K562 (cell line): ENCODE results near the gene LYPLA2. TPM values are rescaled to one million over a fixed set of nuclear protein-coding genes. Genes with fewer than 3 reads are reported as not detected.

ENCODE experiments used
- CREB1 ChIP-seq, 2 experiments: sonication (generic) in 1 of 2; formaldehyde crosslinking in 1 of 2; IDR thresholded peaks; 2 replicates each; pipeline versions ENCODE4 v1.6.1 to v1.8.0; 2012 to 2022; ENCODE audit warnings: inconsistent platforms in 1 of 2, mild to moderate bottlenecking in 1 of 2, missing genetic modification reagents in 1 of 2, moderate library complexity in 1 of 2
- CXXC5 ChIP-seq: fragments of 250-450 bp; sonication (Bioruptor Pico); IDR thresholded peaks from 2 replicates; pipeline ENCODE4 v1.8.0; 2022; ENCODE audit warnings: inconsistent platforms, mild to moderate bottlenecking, moderate library complexity
- EP400 ChIP-seq: fragments of 450-650 bp; IDR thresholded peaks from 2 replicates; pipeline ENCODE4 v1.6.1; 2017; ENCODE audit warnings: antibody characterized with exemption, mild to moderate bottlenecking, moderate library complexity
- FOS ChIP-seq: IDR thresholded peaks from 3 replicates; pipeline ENCODE4 v1.6.1; 2011; ENCODE audit not compliant: insufficient read length; ENCODE audit errors: extremely low read depth
- GTF2A2 ChIP-seq: IDR thresholded peaks from 2 replicates; pipeline ENCODE4 v1.6.1; 2016; ENCODE audit warnings: mild to moderate bottlenecking, missing genetic modification characterization, missing compliant biosample characterization
- HMGXB4 ChIP-seq: sonication (generic); formaldehyde crosslinking; IDR thresholded peaks from 2 replicates; pipeline ENCODE4 v1.8.1; 2023; ENCODE audit warnings: mild to moderate bottlenecking, missing genetic modification reagents
- IRF2 ChIP-seq: sonication (generic); formaldehyde crosslinking; IDR thresholded peaks from 2 replicates; pipeline ENCODE4 v1.8.1; 2022; ENCODE audit warnings: mild to moderate bottlenecking, missing genetic modification reagents
- MTA2 ChIP-seq: fragments of 450-650 bp; IDR thresholded peaks from 2 replicates; pipeline ENCODE4 v1.6.1; 2016; ENCODE audit warnings: low read depth
- POU5F1 ChIP-seq: fragments of 150-350 bp; IDR thresholded peaks from 2 replicates; pipeline ENCODE4 v1.6.1; 2014; ENCODE audit warnings: borderline replicate concordance, low read length, low read depth, mild to moderate bottlenecking; ENCODE audit not compliant: partially characterized antibody
- SMAD3 ChIP-seq: fragments of 450-650 bp; formaldehyde crosslinking; conservative IDR thresholded peaks from 2 replicates; pipeline ENCODE4 v1.4.0; 2020; ENCODE audit warnings: mild to moderate bottlenecking
- ZEB2 ChIP-seq: fragments of 450-650 bp; IDR thresholded peaks from 2 replicates; pipeline ENCODE4 v1.6.1; 2016
- ZNF121 ChIP-seq: sonication (generic); formaldehyde crosslinking; conservative IDR thresholded peaks from 2 replicates; pipeline ENCODE4 v1.8.0; 2022; ENCODE audit warnings: missing genetic modification reagents
- ZNF239 ChIP-seq: fragments of 250-450 bp; sonication (Bioruptor Pico); IDR thresholded peaks from 2 replicates; pipeline ENCODE4 v1.4.0; 2020; ENCODE audit warnings: mild to moderate bottlenecking
- ZNF3 ChIP-seq: fragments of 250-450 bp; sonication (Bioruptor Pico); IDR thresholded peaks from 2 replicates; pipeline ENCODE4 v1.5.0; 2021; ENCODE audit warnings: mild to moderate bottlenecking, moderate library complexity
- polyA plus RNA-seq, 8 experiments: library from polyadenylated mRNA; depleted of rRNA in 4 of 8; stranded (reverse) in 5 of 8; unstranded in 3 of 8; fragments of >200 nt; fragmentation: Nextera tagmentation in 2 of 8; fragmentation: Illumina TruSeq in 1 of 8; extraction: Ambion mirVana in 2 of 8; extraction: Trizol in 1 of 8; gene quantifications; 2 replicates each; pipeline versions ENCODE4 v1.2.1 to v1.2.3, GENCODE V29; 2011 to 2014; ENCODE audit warnings: inconsistent platforms in 1 of 8, missing spikeins in 1 of 8
- total RNA-seq, 7 experiments: library from RNA; depleted of rRNA in 6 of 7; stranded (reverse); fragments of >200 nt in 6 of 7; fragmentation: Illumina TruSeq in 2 of 7; extraction: Trizol in 2 of 7; gene quantifications; 2 replicates each; pipeline versions ENCODE4 v1.2.1 to v1.2.3, GENCODE V29; 2011 to 2021; ENCODE audit warnings: low replicate concordance in 1 of 7
- TF ChIP-seq, protein P1 (sequence below): fragments of 200-600 bp; sonication (generic); IDR thresholded peaks from one replicate; pipeline ENCODE4 v1.6.1; 2012; ENCODE audit warnings: mild to moderate bottlenecking, low read depth, low read length, inconsistent platforms

The LYPLA2 gene
- total and polyA plus RNA-seq, 9 of the 15 experiments (the other 6 are each of a cell fraction or from before 2014, with no cell fraction given): 3.9 to 128 (median 60.1) TPM

GRCh38 chr1:23825076-23825761, 34.3 kb downstream of the LYPLA2 start, which contains the start of gene HMGCL (continued):
- TF ChIP-seq HMGXB4 (CRISPR knock-in tag) (no peak; the same call in 1 of the 2 replicates), ZEB2 (no peak), MTA2 (no peak), ZNF121 (no peak), SMAD3 (CRISPR knock-in tag) (no peak), EP400 (peak; percentile 76; the same call in 1 of the 2 replicates), GTF2A2 (tag) (peak; percentile 67; the same call in 1 of the 2 replicates), IRF2 (CRISPR knock-in tag) (no peak), CREB1 (IDR thresholded peaks at IDR 0.05) (peak; percentile 67; the same call in 1 of the 2 replicates), CREB1 (CRISPR knock-in tag; IDR thresholded peaks at IDR 0.05) (peak; percentile 55; the same call in 1 of the 2 replicates), ZNF3 (no peak), FOS (no peak), CXXC5 (peak; percentile 85), POU5F1 (no peak), ZNF239 (CRISPR knock-in tag) (no peak)
- TF ChIP-seq, protein P1, sequence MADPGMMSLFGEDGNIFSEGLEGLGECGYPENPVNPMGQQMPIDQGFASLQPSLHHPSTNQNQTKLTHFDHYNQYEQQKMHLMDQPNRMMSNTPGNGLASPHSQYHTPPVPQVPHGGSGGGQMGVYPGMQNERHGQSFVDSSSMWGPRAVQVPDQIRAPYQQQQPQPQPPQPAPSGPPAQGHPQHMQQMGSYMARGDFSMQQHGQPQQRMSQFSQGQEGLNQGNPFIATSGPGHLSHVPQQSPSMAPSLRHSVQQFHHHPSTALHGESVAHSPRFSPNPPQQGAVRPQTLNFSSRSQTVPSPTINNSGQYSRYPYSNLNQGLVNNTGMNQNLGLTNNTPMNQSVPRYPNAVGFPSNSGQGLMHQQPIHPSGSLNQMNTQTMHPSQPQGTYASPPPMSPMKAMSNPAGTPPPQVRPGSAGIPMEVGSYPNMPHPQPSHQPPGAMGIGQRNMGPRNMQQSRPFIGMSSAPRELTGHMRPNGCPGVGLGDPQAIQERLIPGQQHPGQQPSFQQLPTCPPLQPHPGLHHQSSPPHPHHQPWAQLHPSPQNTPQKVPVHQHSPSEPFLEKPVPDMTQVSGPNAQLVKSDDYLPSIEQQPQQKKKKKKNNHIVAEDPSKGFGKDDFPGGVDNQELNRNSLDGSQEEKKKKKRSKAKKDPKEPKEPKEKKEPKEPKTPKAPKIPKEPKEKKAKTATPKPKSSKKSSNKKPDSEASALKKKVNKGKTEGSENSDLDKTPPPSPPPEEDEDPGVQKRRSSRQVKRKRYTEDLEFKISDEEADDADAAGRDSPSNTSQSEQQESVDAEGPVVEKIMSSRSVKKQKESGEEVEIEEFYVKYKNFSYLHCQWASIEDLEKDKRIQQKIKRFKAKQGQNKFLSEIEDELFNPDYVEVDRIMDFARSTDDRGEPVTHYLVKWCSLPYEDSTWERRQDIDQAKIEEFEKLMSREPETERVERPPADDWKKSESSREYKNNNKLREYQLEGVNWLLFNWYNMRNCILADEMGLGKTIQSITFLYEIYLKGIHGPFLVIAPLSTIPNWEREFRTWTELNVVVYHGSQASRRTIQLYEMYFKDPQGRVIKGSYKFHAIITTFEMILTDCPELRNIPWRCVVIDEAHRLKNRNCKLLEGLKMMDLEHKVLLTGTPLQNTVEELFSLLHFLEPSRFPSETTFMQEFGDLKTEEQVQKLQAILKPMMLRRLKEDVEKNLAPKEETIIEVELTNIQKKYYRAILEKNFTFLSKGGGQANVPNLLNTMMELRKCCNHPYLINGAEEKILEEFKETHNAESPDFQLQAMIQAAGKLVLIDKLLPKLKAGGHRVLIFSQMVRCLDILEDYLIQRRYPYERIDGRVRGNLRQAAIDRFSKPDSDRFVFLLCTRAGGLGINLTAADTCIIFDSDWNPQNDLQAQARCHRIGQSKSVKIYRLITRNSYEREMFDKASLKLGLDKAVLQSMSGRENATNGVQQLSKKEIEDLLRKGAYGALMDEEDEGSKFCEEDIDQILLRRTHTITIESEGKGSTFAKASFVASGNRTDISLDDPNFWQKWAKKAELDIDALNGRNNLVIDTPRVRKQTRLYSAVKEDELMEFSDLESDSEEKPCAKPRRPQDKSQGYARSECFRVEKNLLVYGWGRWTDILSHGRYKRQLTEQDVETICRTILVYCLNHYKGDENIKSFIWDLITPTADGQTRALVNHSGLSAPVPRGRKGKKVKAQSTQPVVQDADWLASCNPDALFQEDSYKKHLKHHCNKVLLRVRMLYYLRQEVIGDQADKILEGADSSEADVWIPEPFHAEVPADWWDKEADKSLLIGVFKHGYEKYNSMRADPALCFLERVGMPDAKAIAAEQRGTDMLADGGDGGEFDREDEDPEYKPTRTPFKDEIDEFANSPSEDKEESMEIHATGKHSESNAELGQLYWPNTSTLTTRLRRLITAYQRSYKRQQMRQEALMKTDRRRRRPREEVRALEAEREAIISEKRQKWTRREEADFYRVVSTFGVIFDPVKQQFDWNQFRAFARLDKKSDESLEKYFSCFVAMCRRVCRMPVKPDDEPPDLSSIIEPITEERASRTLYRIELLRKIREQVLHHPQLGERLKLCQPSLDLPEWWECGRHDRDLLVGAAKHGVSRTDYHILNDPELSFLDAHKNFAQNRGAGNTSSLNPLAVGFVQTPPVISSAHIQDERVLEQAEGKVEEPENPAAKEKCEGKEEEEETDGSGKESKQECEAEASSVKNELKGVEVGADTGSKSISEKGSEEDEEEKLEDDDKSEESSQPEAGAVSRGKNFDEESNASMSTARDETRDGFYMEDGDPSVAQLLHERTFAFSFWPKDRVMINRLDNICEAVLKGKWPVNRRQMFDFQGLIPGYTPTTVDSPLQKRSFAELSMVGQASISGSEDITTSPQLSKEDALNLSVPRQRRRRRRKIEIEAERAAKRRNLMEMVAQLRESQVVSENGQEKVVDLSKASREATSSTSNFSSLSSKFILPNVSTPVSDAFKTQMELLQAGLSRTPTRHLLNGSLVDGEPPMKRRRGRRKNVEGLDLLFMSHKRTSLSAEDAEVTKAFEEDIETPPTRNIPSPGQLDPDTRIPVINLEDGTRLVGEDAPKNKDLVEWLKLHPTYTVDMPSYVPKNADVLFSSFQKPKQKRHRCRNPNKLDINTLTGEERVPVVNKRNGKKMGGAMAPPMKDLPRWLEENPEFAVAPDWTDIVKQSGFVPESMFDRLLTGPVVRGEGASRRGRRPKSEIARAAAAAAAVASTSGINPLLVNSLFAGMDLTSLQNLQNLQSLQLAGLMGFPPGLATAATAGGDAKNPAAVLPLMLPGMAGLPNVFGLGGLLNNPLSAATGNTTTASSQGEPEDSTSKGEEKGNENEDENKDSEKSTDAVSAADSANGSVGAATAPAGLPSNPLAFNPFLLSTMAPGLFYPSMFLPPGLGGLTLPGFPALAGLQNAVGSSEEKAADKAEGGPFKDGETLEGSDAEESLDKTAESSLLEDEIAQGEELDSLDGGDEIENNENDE: no peak
